Activated CD4-positive, alpha-beta T cell treated with anti-CD3 and anti-CD28 coated beads for 4 hours (primary cell): ENCODE data around the gene BOD1L1.
"Not testable (repeated sequence)": the region's sequence is repeated elsewhere in the genome, so short reads cannot be mapped to it uniquely, and the experiment has no call there.

Experiments used
- DNase-seq, 2 donors: peaks; one replicate each; pipeline ENCODE4 v3.0.0-alpha.2; 2020

BOD1L1 gene

DNA sequence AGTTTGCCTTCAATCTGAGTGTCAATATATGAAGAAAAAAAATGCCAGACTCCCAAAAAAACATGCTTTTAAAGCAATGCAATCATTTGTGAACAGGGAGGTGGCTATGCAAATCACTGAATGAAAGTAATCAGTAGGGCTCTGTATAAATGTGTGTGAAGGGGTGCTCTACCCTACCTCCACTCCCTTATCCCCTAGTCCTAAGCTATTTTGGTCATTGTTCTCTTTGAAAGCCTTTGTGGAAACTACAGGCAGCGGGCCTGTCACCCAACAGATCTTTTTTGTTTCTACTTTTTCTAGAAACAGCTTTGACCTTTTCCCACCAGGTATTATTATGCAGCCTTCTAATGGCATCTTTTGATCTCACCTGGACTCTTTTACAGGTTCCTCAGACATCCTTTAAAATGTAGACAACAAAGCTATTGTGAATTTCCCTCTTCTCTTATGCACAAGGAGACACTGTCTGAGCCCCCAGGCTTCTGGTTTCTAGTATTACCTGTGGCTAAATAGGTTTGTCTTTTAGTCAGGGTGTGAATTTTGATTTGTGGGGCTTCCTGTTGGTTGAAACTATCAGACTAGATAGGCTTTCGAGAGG is 9.2 kb downstream of the BOD1L1 start:
- no peak for DNase-seq

DNA sequence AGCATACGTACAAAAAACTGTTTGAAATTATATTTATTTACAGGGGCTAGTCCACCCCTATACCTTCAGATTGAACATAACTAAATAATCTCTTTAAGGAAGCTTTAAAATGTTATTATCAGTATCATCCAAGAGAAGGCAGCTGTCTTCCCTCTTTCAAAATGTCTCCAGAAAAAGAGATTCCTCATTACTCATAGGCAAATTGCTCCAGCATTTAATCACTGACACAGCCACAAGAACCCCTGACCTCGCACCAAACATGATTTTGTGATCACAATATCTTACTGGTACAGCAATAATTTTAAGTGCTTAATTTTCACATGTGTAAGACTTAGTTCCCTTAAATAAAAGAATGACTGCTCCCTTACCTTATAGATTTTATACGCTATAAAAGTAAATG is 9.7 kb downstream of the BOD1L1 start:
- no peak for DNase-seq

DNA sequence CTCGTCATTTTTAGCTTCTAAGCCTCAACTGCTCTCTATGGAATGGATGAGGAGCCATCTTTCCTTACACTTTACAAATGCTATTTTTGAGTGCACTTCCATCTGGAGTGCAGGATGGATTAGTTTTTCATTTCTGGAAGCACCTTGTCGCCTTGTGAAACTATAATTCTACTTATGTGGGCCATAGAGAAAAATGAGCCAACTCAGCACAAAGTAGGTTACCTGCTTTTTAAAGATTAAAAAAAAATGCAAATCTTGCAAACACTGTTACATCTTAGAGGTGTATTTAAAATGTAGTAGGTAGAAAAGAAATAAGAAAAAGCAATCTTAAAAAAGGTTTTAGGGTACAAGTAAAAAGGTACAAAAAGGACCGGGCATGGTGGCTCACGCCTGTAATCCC is 10.9 kb downstream of the BOD1L1 start:
- DNase-seq, result no peak

- DNase-seq, result no peak
These were observed 12.4 kb downstream of the BOD1L1 start for GRCh38 chr4:13615161-13615560.

- no peak for DNase-seq
These were observed 15.0 kb downstream of the BOD1L1 start for GRCh38 chr4:13612569-13612968.

DNA sequence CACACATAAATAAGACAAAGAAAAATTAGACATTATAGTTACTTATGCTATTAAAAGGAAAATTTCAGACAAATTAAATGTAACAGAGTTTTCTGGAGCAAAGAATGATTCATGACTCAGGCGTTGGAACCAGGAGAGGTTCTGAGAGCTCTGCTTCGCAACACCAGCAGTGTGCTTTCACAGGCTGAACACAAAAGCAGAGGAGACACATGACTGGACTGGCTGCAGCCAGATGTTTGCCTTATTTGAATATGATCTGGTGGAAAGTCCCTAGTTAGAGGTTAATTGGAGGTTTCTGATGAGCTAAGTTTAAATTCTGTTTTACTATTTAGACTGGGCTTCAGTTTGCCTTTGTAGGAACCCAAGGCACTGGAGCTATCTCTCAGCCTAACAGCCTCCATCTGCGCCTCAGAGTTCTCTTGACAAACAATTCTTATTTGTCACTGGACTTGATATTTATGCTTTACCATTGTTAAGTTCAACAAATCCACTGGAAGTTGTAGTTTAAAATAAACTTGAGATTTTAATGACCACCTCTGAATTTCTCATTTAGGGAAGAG is 16.2 kb downstream of the BOD1L1 start:
- DNase-seq, result no peak

GRCh38 chr4:13605330-13605729 is 22.2 kb downstream of the BOD1L1 start:
- no peak for DNase-seq

DNA sequence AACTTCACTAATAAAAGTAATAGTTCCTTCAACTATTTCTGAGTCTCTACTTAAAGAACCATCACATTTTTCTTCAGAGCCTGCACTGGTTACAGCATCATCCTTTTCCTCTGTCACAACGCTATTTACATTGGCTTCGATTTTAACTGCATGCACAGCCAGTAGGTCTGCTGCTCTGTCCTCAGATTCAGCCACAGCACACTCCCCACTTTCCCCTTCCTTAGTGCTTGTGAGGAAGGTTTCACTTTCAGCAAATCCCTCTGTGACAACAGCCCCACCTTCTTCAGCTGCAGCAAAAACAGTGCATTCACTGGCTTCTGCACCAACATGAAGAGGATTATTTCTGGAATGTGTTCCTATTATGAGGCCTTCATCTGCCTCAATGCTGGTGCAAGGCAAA is 25.7 kb downstream of the BOD1L1 start:
- no peak for DNase-seq

- DNase-seq, result no peak
These were observed 26.5 kb downstream of the BOD1L1 start for GRCh38 chr4:13601048-13601447.

GRCh38 chr4:13599159-13599558 is 28.4 kb downstream of the BOD1L1 start:
- no peak for DNase-seq

- DNase-seq, result no peak
These were observed 29.9 kb downstream of the BOD1L1 start for GRCh38 chr4:13597604-13598003.

DNA sequence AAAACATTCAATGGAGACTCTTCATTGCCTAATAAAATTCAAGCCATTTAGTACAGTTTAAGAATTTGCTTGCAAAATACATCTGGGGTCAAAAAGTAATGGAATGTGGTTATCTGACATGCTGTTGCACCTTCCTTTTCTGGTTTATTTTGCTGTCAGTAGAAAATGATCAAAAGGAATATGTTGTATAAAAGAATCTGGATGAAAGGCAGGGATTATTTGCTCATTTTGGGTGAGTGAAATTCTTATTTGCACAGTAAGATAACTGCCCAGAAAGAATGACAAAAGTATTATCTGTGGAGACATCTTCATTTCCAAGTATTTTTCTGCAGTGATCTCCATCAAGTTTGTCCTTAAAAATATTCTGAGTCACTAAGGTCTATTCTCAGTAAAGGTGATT is 30.4 kb downstream of the BOD1L1 start:
- DNase-seq, result no peak

- DNase-seq, result no peak
These were observed 35.3 kb downstream of the BOD1L1 start for GRCh38 chr4:13592220-13592619.

- DNase-seq, result no peak
These were observed 36.8 kb downstream of the BOD1L1 start for GRCh38 chr4:13590766-13591165.

- no peak for DNase-seq
These were observed 38.6 kb downstream of the BOD1L1 start for GRCh38 chr4:13588954-13589353.

GRCh38 chr4:13584481-13584880 is 43.0 kb downstream of the BOD1L1 start:
- no peak for DNase-seq

GRCh38 chr4:13580036-13580435 is 47.5 kb downstream of the BOD1L1 start:
- no peak for DNase-seq

- no peak for DNase-seq
These were observed 49.9 kb downstream of the BOD1L1 start for GRCh38 chr4:13577660-13578059.

DNA sequence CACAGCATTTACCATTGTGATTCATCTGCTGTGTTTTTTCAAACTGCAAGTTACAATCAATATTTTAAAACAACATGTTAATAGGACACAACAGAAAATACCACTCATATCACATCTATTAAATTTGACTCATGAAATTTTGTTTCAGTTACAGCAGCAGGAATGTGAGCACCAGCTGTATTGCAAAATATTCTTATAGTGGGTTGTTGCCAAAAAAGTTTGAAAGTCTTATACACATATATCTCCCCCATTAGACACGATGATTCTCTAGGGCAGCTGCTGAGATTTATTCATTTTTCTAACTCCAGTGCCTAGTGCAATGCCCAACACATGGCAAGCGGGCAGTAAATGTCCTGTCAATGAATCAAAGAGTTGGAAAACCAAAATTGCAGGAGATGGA is 56.6 kb downstream of the BOD1L1 start:
- no peak for DNase-seq

DNA sequence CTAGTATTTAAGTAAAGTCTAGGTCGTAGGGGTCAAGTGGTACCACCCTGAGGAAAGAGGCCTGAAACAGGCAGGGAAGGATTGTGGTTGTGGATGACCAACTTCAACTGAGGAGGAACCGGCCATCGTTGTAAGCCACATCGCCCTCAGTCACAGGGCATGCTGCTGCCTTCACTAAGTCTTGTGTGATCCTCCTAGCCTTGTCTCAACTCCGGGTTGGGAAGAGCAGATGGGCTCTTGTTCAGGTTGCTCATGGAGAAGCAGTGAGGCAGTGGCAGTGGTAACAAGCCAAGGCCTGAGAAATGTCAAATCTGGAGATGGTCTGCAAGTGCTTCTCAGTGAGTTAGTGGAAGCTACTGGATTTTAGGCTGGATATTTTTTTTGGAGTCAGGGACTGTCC is 60.4 kb downstream of the BOD1L1 start:
- no peak for DNase-seq

GRCh38 chr4:13562876-13563275 is 64.6 kb downstream of the BOD1L1 start:
- DNase-seq, result no peak

DNA sequence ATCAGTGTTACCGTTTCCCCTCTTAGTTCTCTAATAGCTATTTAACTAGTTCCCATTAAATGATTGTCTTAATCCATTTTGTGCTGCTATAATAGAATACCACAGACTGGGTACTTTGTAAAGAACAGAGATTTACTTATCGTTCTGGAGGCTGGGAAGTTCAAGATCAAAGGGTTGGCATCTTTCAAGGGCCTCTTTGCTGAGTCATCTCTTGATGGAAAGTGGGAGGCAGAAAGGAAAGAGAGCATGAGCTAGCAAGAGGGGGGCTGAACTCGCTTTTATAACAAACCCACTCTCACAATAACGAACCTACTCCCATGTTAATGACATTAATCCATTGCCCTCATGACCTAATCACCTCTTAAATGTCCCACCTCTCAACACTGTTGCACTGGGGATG is 65.9 kb downstream of the BOD1L1 start:
- DNase-seq, result no peak

GRCh38 chr4:13560111-13560510 is 67.4 kb downstream of the BOD1L1 start:
- not testable (repeated sequence) for DNase-seq

DNA sequence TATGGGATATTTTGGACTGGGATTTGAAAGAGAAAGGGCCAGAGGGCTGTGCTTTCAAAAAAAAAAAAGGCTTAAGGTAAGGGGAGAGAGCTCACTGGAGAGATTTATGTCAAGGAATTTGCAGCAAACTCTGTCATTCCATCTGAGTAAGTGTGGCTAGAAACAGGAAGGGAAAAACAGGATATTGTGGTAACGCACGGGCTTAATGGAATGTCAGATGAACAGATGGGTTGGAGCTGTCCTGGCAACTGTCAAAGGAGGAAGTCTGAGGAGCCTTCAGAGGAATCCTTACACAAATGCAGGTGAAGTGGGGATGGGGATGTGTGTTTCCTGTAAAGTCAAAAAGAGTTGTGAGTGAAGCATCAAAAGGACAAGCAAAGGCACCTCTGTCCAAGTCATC is 68.1 kb downstream of the BOD1L1 start:
- no peak for DNase-seq

- DNase-seq, result no peak
These were observed 68.6 kb downstream of the BOD1L1 start for GRCh38 chr4:13558881-13559280.
